ENCODE results near the gene RSPH1. TPM values are rescaled to one million over a fixed set of nuclear protein-coding genes. Genes with fewer than 3 reads are reported as not detected.

Gene RSPH1
- total RNA-seq, 2 experiments from 2014 or later, result not detected

DNA sequence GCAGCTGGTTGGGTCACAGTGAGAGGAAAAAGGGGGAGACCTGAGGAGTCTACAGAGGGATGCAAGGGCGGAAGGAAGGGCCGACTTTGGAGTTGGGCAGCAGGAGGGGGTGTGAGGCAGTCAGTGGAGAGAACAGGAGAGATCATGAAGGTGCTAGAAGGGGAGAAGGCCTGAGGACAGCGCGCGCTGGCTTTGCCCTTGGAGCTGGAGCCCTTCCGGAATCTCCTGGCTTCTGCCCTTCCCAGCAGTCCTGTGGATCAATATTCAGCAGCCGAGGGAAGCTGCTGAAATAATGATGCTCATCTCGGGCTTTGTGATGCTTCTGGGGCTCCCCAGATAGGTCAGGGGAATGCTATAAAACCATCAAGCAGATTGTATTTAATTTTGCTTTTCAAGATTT, 44.4 kb upstream of the RSPH1 start:
- H3K4me1 Mint-ChIP-seq (ENCODE audit: low read depth), result peaks cover 2% of the 10 kb centered on the region
- no peak overlapping the region for H3K27ac Mint-ChIP-seq
- TF ChIP-seq, protein P1, sequence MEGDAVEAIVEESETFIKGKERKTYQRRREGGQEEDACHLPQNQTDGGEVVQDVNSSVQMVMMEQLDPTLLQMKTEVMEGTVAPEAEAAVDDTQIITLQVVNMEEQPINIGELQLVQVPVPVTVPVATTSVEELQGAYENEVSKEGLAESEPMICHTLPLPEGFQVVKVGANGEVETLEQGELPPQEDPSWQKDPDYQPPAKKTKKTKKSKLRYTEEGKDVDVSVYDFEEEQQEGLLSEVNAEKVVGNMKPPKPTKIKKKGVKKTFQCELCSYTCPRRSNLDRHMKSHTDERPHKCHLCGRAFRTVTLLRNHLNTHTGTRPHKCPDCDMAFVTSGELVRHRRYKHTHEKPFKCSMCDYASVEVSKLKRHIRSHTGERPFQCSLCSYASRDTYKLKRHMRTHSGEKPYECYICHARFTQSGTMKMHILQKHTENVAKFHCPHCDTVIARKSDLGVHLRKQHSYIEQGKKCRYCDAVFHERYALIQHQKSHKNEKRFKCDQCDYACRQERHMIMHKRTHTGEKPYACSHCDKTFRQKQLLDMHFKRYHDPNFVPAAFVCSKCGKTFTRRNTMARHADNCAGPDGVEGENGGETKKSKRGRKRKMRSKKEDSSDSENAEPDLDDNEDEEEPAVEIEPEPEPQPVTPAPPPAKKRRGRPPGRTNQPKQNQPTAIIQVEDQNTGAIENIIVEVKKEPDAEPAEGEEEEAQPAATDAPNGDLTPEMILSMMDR (IDR thresholded peaks at IDR 0.05), result no peak
- H3K27me3 Mint-ChIP-seq, result no peaks in the 10 kb centered on the region
- CTCF ChIA-PET, result no interaction called here
- H3K36me3 Mint-ChIP-seq (ENCODE audit: low read depth), result peaks cover 4% of the 10 kb centered on the region
- ATAC-seq, result no peak
- intact Hi-C loops (cut with micrococcal nuclease), result no loop called here
- DNase-seq, result no peak
- POLR2A ChIA-PET, result no interaction called here
- no peak overlapping the region for H3K4me3 Mint-ChIP-seq
- no peaks in the 10 kb centered on the region for H3K9me3 Mint-ChIP-seq

DNA sequence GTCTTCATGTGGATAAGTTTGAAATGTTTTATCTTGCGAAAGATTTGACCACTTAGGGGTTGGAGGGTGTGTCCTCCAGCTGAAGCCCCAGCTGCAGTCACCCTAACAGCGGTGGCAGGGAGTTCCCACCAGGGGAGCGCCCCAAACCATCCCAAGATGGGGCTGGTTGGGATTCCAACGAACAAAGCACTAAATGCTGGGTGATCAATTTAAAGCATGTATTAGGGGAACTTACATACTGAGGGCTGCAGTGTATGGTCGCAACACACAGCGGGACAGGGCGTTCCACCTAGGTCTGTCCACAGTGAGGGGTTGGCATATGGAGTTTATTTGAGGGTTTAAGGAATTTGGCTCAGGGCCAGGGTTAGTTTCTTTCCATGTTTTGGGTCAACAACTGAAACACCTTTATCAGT, 43.9 kb upstream of the RSPH1 start:
- ATAC-seq (no peak), DNase-seq (no peak)
- H3K4me1 Mint-ChIP-seq (ENCODE audit: low read depth), result peaks cover under 1% of the 10 kb centered on the region
- H3K27ac Mint-ChIP-seq, result no peak overlapping the region
- TF ChIP-seq, protein P1 (IDR thresholded peaks at IDR 0.05), result no peak
- CTCF ChIA-PET, result no interaction called here
- no peaks in the 10 kb centered on the region for H3K27me3 Mint-ChIP-seq
- POLR2A ChIA-PET, result no interaction called here
- intact Hi-C loops (cut with micrococcal nuclease), result no loop called here
- H3K36me3 Mint-ChIP-seq (ENCODE audit: low read depth), result peaks cover 4% of the 10 kb centered on the region
- H3K4me3 Mint-ChIP-seq, result no peak overlapping the region
- no peaks in the 10 kb centered on the region for H3K9me3 Mint-ChIP-seq

DNA sequence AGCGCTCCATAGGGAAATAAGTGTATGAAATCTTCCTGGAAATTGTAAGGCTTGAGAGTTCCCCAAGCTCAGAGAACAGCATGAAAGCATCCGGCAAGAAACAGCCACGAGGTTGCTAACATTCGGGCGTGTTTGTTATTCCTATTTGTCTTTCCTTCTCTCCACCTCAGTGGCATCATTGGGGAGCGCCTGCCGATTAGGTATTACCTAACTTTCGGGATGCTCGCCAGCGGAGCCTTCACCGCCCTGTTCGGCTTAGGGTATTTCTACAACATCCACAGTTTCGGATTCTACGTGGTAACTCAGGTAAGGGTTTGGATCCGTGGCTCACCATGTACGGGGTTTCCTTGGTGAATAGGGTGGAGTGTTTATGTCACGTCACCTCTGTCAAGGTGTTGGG, 43.3 kb upstream of the RSPH1 start:
- intact Hi-C loops (cut with micrococcal nuclease), result no loop called here
- ATAC-seq (no peak), DNase-seq (no peak)
- Mint-ChIP-seq H3K4me1 (ENCODE audit: low read depth) (peaks cover 6% of the 10 kb centered on the region), H3K36me3 (ENCODE audit: low read depth) (peaks cover 4% of the 10 kb centered on the region), H3K27me3 (no peaks in the 10 kb centered on the region), H3K9me3 (no peaks in the 10 kb centered on the region), H3K4me3 (no peak overlapping the region), H3K27ac (no peak overlapping the region)
- CTCF ChIA-PET, result interaction anchor here (0.9 to 3.5 kb wide), 4 partner anchors 53 to 229 kb away, joined by 3 to 22 read pairs (median 4); no protein-coding TSS in a partner anchor
- TF ChIP-seq, protein P1 (IDR thresholded peaks at IDR 0.05), result no peak
- POLR2A ChIA-PET, result interaction anchor here (1.2 kb wide), 1 partner anchor 12 kb away, joined by 3 read pairs; no protein-coding TSS in a partner anchor

DNA sequence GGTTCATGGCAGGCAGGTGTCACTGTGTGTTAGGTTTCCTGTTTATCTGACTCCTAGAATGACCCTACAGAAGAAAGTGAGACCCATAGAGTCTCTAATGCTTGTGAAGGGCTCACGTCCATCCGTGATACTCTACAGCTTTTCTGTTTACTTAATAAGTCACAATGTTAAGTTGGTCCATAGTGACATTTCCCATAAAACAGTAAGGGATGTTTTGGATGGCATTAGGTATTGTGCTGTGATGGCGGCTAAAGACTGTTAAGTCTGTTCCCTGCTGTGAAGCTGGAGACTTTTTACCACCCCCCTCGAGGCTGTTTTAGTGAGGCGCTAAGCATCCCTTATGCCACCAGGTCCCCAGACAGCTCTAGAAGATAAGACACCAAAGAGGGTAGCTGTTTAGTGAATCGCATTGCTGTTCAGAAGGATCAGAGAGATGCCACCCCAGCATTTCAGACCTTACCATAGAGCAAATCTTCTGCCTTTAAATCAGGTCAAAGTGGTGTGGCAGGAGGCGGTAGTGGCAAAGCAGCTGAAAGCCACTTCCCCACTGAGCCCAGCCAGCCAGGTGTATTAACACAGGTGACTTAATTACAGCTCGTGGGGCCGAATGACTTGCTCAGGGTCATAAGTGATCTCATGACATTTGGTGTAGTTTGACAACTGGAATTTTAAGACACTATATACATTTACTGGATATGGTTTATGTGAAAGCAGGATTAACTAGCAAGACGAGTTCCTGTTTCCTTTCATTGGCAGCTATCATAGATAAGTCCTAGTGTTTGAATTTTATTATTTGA, 42.7 kb upstream of the RSPH1 start:
- Mint-ChIP-seq H3K9me3 (no peaks in the 10 kb centered on the region), H3K4me1 (ENCODE audit: low read depth) (peaks cover 12% of the 10 kb centered on the region), H3K27me3 (no peaks in the 10 kb centered on the region), H3K27ac (no peak overlapping the region), H3K36me3 (ENCODE audit: low read depth) (peaks cover 4% of the 10 kb centered on the region), H3K4me3 (no peak overlapping the region)
- ChIA-PET CTCF (interaction anchor here (0.9 to 3.5 kb wide), 6 partner anchors 10 to 229 kb away, joined by 3 to 22 read pairs (median 4); partner anchors contain the start of gene SLC37A1), POLR2A (interaction anchor here (1.2 kb wide), 1 partner anchor 11 kb away, joined by 3 read pairs; no protein-coding TSS in a partner anchor)
- TF ChIP-seq, protein P1 (IDR thresholded peaks at IDR 0.05), result no peak
- intact Hi-C loops (cut with micrococcal nuclease), result no loop called here
- ATAC-seq (no peak), DNase-seq (no peak)

DNA sequence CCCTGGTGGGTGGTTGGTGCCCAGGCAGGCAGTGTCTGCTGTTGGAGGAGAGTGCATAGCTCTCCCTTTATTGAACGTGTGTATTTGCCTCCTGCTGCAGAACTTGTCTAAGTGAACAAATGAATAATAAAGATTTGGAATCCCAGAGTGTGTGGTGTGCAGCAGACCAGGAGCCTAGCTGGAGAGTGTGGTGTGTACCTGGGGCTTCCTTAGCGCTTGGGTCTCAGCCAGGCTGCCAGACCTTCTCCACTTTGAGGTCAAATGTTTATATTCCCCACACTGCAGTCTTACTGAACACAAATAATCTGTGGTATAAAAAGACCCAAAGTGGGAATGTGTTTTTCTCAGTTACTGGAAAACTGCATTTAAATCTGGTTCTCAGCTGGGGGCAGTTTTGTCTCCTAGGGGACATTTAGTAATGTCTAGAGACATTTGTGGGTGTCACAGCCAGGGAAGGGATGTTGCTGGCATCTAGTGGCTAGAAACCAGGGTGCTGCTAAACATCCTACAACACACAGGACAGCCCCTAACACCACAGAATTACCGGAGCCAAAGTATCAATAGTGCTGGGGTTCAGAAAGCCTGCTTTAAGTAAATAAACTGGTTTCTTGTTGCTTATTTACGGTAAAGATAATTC, 41.2 kb upstream of the RSPH1 start:
- POLR2A ChIA-PET, result interaction anchor here (1.4 kb wide), 2 partner anchors 8 to 10 kb away, joined by 3 read pairs; no protein-coding TSS in a partner anchor
- Mint-ChIP-seq H3K4me1 (ENCODE audit: low read depth) (peaks cover 12% of the 10 kb centered on the region), H3K27me3 (no peaks in the 10 kb centered on the region), H3K9me3 (no peaks in the 10 kb centered on the region), H3K36me3 (ENCODE audit: low read depth) (peaks cover 2% of the 10 kb centered on the region), H3K27ac (no peak overlapping the region), H3K4me3 (no peak overlapping the region)
- CTCF ChIA-PET, result interaction anchor here (0.8 to 3.5 kb wide), 10 partner anchors 10 to 199 kb away, joined by 3 to 22 read pairs (median 4); partner anchors contain the start of gene RSPH1
- ATAC-seq (peak; percentile 87), DNase-seq (peak; percentile 55)
- TF ChIP-seq, protein P1 (IDR thresholded peaks at IDR 0.05), result no peak
- intact Hi-C loops (cut with micrococcal nuclease), result no loop called here

All from activated CD8-positive, alpha-beta T cell treated with anti-CD3 and anti-CD28 coated beads for 36 hours (primary cell).